Renal cortex interstitium (tissue), 11 donors: Measurements from ENCODE around the gene TLCD1. TPM values are rescaled to one million over a fixed set of nuclear protein-coding genes. Genes with fewer than 3 reads are reported as not detected.
A peak's percentile ranks its signal among the peaks of the same experiment; 100 is the strongest.

ENCODE experiments used
- DNase-seq, 11 donors: peaks; one replicate each; pipeline ENCODE4 v3.0.0-alpha.2; 2013; ENCODE audit warnings: low read depth in 9 of 11, low spot score in 4 of 11; ENCODE audit errors: extremely low read depth in 1 of 11
- polyA plus RNA-seq, 3 donors: library from polyadenylated mRNA; unstranded; fragments of 120-200 nt; gene quantifications; one replicate each; pipeline ENCODE4 v1.2.1, GENCODE V29; 2013; ENCODE audit not compliant: insufficient read length in 3 of 3

Gene TLCD1
- polyA plus RNA-seq, 3 donors: 14.7 to 16.3 (median 16.1) TPM

DNA sequence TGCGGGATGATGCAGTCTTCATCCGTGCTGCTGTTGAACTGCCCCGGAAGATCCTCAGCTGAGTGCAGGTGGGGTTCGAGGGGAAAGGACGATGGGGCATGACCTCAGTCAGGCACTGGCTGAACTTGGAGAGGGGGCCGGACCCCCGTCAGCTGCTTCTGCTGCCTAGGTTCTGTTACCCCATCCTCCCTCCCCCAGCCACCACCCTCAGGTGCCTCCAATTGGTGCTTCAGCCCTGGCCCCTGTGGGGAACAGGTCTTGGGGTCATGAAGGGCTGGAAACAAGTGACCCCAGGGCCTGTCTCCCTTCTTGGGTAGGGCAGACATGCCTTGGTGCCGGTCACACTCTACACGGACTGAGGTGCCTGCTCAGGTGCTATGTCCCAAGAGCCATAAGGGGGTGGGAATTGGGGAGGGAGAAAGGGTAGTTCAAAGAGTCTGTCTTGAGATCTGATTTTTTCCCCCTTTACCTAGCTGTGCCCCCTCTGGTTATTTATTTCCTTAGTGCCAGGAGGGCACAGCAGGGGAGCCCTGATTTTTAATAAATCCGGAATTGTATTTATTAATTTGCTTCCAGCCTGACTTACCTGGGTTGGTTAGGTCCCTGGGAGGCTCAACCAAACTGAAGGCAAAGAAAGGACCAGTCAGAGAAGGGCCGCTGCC lies 23.6 kb upstream of the TLCD1 start:
- DNase-seq: no peak

DNA sequence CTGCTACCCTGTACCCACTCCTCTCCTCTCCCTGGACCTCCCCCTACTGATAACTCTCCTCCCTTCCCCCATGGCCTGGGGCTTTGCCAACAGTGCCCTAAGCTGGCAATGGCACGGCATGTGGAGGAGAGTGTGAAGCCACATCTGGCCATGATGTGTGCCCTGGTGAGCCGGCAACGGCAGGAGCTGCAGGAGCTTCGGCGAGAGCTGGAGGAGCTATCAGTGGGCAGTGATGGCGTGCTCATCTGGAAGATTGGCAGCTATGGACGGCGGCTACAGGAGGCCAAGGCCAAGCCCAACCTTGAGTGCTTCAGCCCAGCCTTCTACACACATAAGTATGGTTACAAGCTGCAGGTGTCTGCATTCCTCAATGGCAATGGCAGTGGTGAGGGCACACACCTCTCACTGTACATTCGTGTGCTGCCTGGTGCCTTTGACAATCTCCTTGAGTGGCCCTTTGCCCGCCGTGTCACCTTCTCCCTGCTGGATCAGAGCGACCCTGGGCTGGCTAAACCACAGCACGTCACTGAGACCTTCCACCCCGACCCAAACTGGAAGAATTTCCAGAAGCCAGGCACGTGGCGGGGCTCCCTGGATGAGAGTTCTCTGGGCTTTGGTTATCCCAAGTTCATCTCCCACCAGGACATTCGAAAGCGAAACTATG lies 23.0 kb upstream of the TLCD1 start:
- no peak for DNase-seq

DNA sequence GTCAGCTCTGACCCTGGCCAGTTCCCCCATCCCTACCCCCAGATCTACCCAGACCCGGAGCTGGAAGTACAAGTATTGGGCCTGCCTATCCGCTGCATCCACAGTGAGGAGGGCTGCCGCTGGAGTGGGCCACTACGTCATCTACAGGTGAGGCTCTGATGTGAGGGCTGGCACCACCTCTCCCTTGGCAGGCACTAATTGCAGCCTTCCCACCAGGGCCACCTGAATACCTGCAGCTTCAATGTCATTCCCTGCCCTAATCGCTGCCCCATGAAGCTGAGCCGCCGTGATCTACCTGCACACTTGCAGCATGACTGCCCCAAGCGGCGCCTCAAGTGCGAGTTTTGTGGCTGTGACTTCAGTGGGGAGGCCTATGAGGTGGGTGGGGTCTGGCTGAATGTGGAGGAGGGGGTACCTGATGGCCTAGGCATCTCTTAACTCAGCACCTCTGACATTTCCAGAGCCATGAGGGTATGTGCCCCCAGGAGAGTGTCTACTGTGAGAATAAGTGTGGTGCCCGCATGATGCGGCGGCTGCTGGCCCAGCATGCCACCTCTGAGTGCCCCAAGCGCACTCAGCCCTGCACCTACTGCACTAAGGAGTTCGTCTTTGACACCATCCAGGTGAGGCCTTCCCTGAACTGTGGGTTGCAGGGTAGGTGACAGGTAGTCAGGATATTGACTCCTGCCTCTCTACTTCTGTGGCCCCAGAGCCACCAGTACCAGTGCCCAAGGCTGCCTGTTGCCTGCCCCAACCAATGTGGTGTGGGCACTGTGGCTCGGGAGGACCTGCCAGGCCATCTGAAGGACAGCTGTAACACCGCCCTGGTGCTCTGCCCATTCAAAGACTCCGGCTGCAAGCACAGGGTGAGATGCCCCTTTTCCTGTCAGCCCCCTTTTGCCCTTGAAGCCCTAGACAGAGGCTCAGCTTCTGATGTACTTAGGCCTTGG lies 22.0 kb upstream of the TLCD1 start:
- DNase-seq: no peak

DNA sequence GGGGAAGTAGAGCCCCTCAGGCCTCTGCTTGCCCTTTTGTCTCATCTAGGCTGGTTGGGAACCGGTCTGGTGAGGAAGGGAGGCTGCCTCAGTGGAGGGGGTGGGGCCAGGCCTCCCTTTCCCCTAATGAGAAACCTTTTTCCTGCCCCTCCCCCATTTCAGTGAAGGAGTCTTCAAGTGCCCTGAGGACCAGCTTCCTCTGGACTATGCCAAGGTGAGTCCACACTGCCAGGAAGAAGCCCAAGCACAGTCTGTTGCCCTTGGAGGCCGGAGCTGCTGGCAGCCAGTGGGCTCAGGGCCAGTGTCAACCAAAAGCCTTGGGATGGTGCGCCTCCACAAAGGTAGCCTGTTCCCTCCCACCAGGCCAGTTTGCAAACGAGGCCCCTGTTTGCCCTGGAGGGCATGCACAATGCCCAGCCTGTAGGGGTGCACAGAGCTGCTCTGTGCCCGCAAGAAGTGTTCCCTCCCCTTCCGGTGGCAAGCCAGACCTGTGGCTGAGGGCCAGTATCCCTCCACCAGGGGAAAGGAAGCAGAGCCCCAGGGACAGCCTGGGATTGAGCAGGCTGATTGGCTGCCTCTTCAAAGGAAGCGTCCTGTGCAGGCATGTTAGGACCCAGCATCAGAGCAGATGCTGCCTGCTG lies 21.1 kb upstream of the TLCD1 start:
- peak in 2 of 11 donors; percentile 27 to 53 for DNase-seq

- DNase-seq: peak in 2 of 11 donors; percentile 36 to 39
Observed at GRCh38 chr17:28746611-28747050, 20.6 kb upstream of the TLCD1 start.

DNA sequence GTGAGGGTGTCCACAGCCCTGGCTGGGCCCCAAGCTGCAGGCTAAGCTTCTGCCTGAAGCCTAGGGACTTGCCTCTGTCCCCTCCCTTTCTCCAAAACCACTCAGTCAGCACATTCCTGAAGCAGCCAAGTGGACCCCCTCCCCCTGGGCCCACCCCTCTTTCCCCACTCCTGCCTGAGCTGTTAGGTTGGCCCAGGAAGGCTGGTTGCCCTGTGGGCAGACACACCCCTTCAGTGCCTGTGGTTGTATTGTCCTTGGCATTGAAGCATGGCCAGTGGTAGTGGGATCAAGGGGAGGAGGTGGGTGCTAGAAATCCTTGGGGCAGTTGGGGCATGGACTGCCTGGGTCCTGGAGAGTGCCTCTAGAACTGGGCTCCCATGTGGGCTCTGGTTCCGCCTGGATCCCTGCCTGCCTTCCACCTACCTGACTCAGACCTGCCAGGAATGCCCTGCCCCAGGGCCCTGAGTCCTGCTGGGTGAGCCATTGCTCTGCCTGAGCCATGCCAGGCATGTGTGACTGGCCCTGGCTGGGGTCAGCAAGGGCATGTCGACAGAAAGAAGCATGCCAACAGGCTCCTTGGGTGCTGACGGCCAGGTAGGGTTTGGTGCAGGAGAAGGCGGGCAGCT lies 19.9 kb upstream of the TLCD1 start:
- DNase-seq: peak in 3 of 11 donors; percentile 64 to 83 (median 79)

GRCh38 chr17:28744972-28745785 lies 19.1 kb upstream of the TLCD1 start:
- peak in 5 of 11 donors; percentile 60 to 84 (median 72) for DNase-seq

GRCh38 chr17:28744104-28744971 lies 18.3 kb upstream of the TLCD1 start:
- DNase-seq: peak in 4 of 11 donors; percentile 17 to 67 (median 56)

- DNase-seq: peak in 7 of 11 donors; percentile 77 to 85 (median 82)
Observed at GRCh38 chr17:28743243-28744103, 17.4 kb upstream of the TLCD1 start, which contains the start of gene TRAF4. Gene TRAF4, plus strand, starts transcription at chr17:28744011. Its CDS starts 102 bp downstream, at chr17:28744113.

DNA sequence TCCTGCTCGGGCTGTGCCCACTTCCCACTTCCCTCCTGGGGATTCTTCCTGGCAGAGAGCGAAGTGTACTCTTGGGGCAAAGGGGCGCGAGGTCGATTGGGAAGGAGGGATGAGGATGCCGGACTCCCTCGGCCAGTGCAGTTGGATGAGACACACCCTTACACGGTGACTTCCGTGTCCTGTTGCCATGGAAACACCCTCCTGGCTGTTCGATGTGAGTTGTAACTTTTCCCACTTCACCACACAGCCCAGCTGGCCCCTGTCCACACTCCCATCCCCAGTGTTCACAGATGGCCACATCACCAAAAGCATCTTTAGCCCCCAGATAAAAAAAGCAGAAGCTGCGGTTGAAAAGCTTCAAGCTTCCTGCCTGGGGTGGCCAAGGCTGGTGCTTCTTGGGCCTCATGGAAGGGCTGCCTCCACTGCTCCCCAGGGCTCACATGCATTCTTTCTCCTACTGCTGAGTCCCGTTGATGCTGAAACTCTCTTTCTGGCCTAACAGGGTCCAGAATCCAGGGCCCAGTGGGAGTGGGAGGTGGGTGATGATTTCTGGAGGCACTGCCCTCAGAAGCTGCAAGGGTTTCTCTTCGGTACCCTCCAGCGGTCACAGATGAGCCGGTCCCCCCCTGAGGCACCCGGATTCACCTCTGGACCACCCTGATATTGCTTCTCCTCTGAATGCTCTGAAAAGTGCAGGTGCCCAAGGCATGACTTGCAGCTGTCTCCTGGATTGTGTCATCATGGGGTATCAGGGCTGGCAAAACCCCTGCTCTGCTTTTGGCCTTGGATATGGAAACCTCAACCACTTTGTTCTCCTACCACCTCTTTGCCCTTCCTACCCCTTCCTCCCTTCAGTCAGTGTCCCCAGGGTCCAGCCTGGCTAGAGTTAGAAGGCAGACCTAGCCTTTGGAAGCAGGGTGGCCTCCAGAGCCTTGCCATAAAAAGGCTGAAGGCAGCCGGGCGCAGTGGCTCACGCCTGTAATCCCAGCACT lies 15.6 kb upstream of the TLCD1 start:
- no peak for DNase-seq

DNA sequence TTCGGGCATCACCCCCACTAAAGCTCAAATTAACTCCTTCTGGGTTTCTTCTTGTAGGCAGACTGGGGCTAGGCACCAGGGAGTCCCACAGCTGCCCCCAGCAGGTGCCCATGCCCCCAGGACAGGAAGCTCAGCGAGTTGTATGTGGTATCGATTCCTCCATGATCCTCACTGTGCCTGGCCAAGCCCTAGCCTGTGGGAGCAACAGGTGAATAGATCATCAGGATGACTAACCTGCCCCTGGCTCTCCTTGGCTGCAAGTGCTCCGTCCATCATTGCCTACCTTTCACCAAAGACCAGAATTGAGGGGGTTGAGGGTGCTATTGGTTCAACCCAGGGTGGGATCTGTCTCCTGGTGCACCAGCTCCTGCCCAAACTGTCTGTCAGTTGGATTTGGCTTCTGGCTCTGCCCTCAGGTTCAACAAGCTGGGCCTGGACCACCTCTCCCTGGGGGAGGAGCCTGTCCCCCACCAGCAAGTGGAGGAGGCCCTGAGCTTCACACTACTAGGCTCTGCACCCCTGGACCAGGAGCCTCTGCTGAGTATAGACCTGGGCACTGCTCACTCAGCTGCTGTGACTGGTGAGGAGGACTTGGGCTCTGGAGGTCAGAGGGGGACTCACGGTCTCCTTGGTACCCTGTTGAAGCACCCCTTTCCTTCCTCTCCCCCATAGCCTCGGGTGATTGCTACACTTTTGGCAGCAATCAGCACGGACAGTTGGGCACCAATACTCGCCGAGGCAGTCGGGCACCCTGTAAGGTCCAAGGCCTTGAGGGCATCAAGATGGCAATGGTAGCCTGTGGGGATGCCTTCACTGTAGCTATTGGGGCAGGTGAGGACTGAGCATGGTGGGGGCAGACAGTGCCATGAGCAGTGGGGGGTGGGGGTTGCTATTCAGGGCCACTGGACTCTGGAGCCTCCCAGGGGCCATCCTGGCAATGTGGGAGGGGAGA lies 14.6 kb upstream of the TLCD1 start:
- no peak for DNase-seq

- DNase-seq: no peak
Observed at GRCh38 chr17:28738680-28739384, 12.8 kb upstream of the TLCD1 start.
